Measurements from ENCODE around the gene CCDC116. TPM values are rescaled to one million over a fixed set of nuclear protein-coding genes. Genes with fewer than 3 reads are reported as not detected.
"Not testable (repeated sequence)": the region's sequence is repeated elsewhere in the genome, so short reads cannot be mapped to it uniquely, and the experiment has no call there.

Gene CCDC116
- total and polyA plus RNA-seq, 2 donors, result 0.09 to 1.0 TPM

GRCh38 chr22:21592422-21592821, 40.1 kb upstream of the CCDC116 start:
- H3K27ac ChIP-seq (ENCODE audit: low read depth in 1 of 2, low read length in 1 of 2), result no peak overlapping the region
- WGBS, result 95% methylated on average over 3 of the region's 3 CpGs
- peaks cover 32 to 67% of the 10 kb centered on the region in 2 donors for H3K36me3 ChIP-seq (ENCODE audit: control insufficient read depth in 2 of 2, insufficient read depth in 2 of 2, low read length in 1 of 2)
- peaks cover 0 to 2% of the 10 kb centered on the region in 2 donors for H3K9me3 ChIP-seq (ENCODE audit: control insufficient read depth in 2 of 2, insufficient read depth in 1 of 2, low read length in 1 of 2)
- DNase-seq (ENCODE audit: low read depth in 6 of 9, low spot score in 9 of 9), result no peak
- no peaks in the 10 kb centered on the region for H3K27me3 ChIP-seq (ENCODE audit: control insufficient read depth in 2 of 2, insufficient read depth in 1 of 2, low read length in 1 of 2)
- H3K4me1 ChIP-seq (ENCODE audit: control insufficient read depth in 2 of 2, insufficient read depth in 2 of 2, low read length in 2 of 2), result peaks cover 4 to 10% of the 10 kb centered on the region in 2 donors
- no peak overlapping the region for H3K4me3 ChIP-seq (ENCODE audit: low read length in 2 of 2)

- no peak overlapping the region for H3K27ac ChIP-seq (ENCODE audit: low read depth in 1 of 2, low read length in 1 of 2)
- no peaks in the 10 kb centered on the region for H3K27me3 ChIP-seq (ENCODE audit: control insufficient read depth in 2 of 2, insufficient read depth in 1 of 2, low read length in 1 of 2)
- DNase-seq (ENCODE audit: low read depth in 6 of 9, low spot score in 9 of 9), result no peak
- H3K9me3 ChIP-seq (ENCODE audit: control insufficient read depth in 2 of 2, insufficient read depth in 1 of 2, low read length in 1 of 2), result peaks cover 0 to 2% of the 10 kb centered on the region in 2 donors
- peaks cover 32 to 62% of the 10 kb centered on the region in 2 donors for H3K36me3 ChIP-seq (ENCODE audit: control insufficient read depth in 2 of 2, insufficient read depth in 2 of 2, low read length in 1 of 2)
- 96% methylated on average over 11 of the region's 11 CpGs for WGBS
- H3K4me1 ChIP-seq (ENCODE audit: control insufficient read depth in 2 of 2, insufficient read depth in 2 of 2, low read length in 2 of 2), result peaks cover 0 to 2% of the 10 kb centered on the region in 2 donors
- no peak overlapping the region for H3K4me3 ChIP-seq (ENCODE audit: low read length in 2 of 2)
Observed at GRCh38 chr22:21593406-21594232, 38.9 kb upstream of the CCDC116 start.

DNA sequence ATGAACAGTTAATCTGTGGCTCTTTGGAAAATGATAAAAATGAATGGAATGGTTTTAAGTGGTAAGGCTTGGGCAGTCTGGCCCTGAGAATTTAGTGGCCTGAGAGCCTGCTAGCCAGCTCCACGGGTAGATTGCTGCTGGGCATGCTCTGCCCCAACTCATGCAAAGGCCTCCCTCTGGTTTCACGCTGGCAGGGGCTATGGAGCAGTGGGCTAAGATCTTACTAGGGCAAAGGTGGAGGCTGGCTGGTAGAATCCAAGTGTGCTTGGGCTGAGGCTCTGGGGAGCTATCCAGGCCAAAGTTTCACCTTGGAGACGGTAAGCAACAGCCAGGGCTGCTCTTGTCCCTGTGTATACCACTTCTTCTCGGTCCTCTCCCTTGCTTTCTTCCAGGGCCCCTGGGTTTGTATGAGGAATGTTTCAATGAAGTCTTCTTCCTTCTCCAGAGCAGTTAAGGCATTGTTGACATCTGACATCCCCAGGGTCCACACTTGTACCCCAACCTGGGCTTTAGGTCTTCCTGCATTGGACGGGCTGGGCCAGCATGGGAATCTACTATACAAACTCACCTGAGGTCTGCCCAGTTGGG, 37.6 kb upstream of the CCDC116 start:
- no peaks in the 10 kb centered on the region for H3K27me3 ChIP-seq (ENCODE audit: control insufficient read depth in 2 of 2, insufficient read depth in 1 of 2, low read length in 1 of 2)
- H3K36me3 ChIP-seq (ENCODE audit: control insufficient read depth in 2 of 2, insufficient read depth in 2 of 2, low read length in 1 of 2), result peaks cover 39 to 71% of the 10 kb centered on the region in 2 donors
- no peak overlapping the region for H3K27ac ChIP-seq (ENCODE audit: low read depth in 1 of 2, low read length in 1 of 2)
- no peak for DNase-seq (ENCODE audit: low read depth in 6 of 9, low spot score in 9 of 9)
- peaks cover 0 to 2% of the 10 kb centered on the region in 2 donors for H3K4me1 ChIP-seq (ENCODE audit: control insufficient read depth in 2 of 2, insufficient read depth in 2 of 2, low read length in 2 of 2)
- peaks cover 0 to 2% of the 10 kb centered on the region in 2 donors for H3K9me3 ChIP-seq (ENCODE audit: control insufficient read depth in 2 of 2, insufficient read depth in 1 of 2, low read length in 1 of 2)
- WGBS, result 97% methylated on average over 5 of the region's 5 CpGs
- no peak overlapping the region for H3K4me3 ChIP-seq (ENCODE audit: low read length in 2 of 2)

DNA sequence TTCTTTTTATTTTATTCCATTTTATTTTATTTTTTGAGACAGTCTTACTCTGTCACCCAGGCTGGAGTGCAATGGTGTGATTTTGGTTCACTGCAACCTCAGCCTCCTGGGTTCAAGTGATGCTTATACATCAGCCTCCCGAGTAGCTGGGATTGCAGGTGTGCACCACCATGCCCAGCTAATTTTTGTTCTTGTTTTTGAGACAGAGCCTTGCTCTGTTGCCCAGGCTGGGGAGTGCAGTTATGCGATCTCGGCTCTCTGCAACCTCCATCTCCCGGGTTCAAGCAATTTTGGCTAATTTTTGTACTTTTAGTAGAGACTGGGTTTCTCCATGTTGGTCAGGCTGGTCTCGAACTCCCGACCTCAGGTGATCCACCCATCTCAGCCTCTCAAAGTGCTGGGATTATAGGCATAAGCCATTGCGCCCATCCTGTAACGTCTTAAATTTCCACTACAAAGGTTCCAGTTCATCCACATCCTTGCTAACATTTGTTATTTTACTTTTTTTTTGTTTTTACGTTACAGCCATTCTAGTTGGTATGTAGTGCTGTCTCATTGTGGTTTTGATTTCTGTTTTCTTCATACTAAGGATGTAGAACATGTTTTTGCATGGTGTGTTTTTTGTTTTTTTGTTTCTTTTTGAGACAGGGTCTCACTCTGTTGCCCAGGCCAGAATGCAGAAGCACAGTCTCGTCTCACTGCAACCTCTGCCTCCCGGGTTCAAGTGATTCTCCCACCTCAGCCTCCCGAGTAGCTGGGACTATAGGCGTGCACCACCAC, 36.0 kb upstream of the CCDC116 start:
- 92% methylated on average over 13 of the region's 13 CpGs for WGBS
- not testable (repeated sequence) for H3K9me3 ChIP-seq (ENCODE audit: control insufficient read depth in 2 of 2, insufficient read depth in 1 of 2, low read length in 1 of 2); H3K4me3 ChIP-seq (ENCODE audit: low read length in 2 of 2); DNase-seq (ENCODE audit: low read depth in 6 of 9, low spot score in 9 of 9); H3K27ac ChIP-seq (ENCODE audit: low read depth in 1 of 2, low read length in 1 of 2); H3K4me1 ChIP-seq (ENCODE audit: control insufficient read depth in 2 of 2, insufficient read depth in 2 of 2, low read length in 2 of 2); H3K27me3 ChIP-seq (ENCODE audit: control insufficient read depth in 2 of 2, insufficient read depth in 1 of 2, low read length in 1 of 2)
- H3K36me3 ChIP-seq (ENCODE audit: control insufficient read depth in 2 of 2, insufficient read depth in 2 of 2, low read length in 1 of 2), result peaks cover 39 to 64% of the 10 kb centered on the region in 2 donors

DNA sequence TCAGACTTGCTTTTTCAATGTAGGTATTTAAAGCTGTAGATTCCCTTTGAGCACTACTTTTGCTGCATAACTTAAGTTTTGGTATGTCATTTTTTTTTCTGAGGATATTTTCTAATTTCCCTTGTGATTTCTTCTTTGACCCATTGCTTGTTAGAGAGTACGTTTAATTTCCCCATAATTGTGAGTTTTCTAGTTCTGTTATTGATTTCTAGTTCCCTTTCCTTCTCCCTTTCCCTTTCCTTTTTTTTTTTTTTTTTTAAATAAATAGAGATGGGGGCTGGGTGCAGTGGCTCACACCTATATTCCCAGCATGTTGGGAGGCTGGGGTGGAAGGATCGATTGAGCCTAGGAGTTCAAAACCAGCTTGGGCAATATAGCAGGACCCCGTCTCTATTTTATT, 34.3 kb upstream of the CCDC116 start:
- no peak overlapping the region for H3K27ac ChIP-seq (ENCODE audit: low read depth in 1 of 2, low read length in 1 of 2)
- no peak overlapping the region for H3K4me3 ChIP-seq (ENCODE audit: low read length in 2 of 2)
- no peak for DNase-seq (ENCODE audit: low read depth in 6 of 9, low spot score in 9 of 9)
- peaks cover 38 to 52% of the 10 kb centered on the region in 2 donors for H3K36me3 ChIP-seq (ENCODE audit: control insufficient read depth in 2 of 2, insufficient read depth in 2 of 2, low read length in 1 of 2)
- H3K4me1 ChIP-seq (ENCODE audit: control insufficient read depth in 2 of 2, insufficient read depth in 2 of 2, low read length in 2 of 2), result no peaks in the 10 kb centered on the region
- WGBS, result 97% methylated on average over 3 of the region's 3 CpGs
- peaks cover 0 to 2% of the 10 kb centered on the region in 2 donors for H3K9me3 ChIP-seq (ENCODE audit: control insufficient read depth in 2 of 2, insufficient read depth in 1 of 2, low read length in 1 of 2)
- no peaks in the 10 kb centered on the region for H3K27me3 ChIP-seq (ENCODE audit: control insufficient read depth in 2 of 2, insufficient read depth in 1 of 2, low read length in 1 of 2)

DNA sequence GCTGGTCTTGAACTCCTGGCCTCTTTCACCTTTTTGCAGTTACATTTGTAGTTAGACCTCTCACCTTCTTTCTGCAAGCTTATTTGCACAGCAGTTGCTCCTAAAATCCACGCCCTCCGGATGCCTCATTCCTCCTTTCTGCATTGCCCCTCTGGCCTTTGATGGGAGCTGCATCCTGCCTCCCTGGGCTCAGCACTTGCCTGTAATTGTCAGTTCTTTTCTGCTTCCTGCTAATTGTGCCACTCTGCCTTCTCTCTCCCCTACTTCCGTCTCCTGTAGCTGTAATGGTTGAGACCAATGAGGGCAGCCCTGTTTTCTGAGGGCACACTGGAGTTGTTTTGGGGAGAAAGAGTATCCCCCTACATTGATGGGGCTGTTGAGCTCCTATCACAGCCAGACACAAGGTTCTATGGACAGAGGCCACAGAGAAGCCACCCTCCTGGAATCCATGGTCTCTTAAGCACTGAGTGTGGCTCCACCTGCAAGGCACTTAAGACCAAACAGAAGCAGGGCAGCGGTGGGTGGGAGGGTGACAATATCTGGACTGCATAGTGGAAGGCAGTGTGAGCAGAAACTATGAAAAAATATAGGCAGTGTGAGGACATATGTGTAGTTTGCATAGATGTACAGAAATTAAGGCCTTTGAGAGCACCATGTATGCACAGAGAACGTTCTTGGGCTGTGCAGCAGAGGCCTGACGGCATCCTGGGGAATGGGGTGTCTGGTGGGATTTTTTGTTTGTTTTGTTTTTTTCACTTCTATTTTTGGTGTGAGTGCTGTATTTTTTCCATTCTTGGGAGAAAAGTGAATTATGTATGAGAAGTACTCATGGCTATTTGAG, 33.3 kb upstream of the CCDC116 start:
- 98% methylated on average over 6 of the region's 6 CpGs for WGBS
- H3K4me1 ChIP-seq (ENCODE audit: control insufficient read depth in 2 of 2, insufficient read depth in 2 of 2, low read length in 2 of 2), result no peaks in the 10 kb centered on the region

GRCh38 chr22:21602579-21602978, 30.0 kb upstream of the CCDC116 start:
- H3K36me3 ChIP-seq (ENCODE audit: control insufficient read depth in 2 of 2, insufficient read depth in 2 of 2, low read length in 1 of 2), result peaks cover 14 to 15% of the 10 kb centered on the region in 2 donors
- DNase-seq (ENCODE audit: low read depth in 6 of 9, low spot score in 9 of 9), result no peak
- no peak overlapping the region for H3K4me3 ChIP-seq (ENCODE audit: low read length in 2 of 2)
- no peaks in the 10 kb centered on the region for H3K4me1 ChIP-seq (ENCODE audit: control insufficient read depth in 2 of 2, insufficient read depth in 2 of 2, low read length in 2 of 2)
- H3K27me3 ChIP-seq (ENCODE audit: control insufficient read depth in 2 of 2, insufficient read depth in 1 of 2, low read length in 1 of 2), result no peaks in the 10 kb centered on the region
- 95% methylated on average over 6 of the region's 6 CpGs for WGBS
- H3K9me3 ChIP-seq (ENCODE audit: control insufficient read depth in 2 of 2, insufficient read depth in 1 of 2, low read length in 1 of 2), result no peaks in the 10 kb centered on the region
- no peak overlapping the region for H3K27ac ChIP-seq (ENCODE audit: low read depth in 1 of 2, low read length in 1 of 2)

More for the DNA sequence above, 33.3 kb upstream of the CCDC116 start:
- Histone ChIP-seq H3K36me3 (ENCODE audit: control insufficient read depth in 2 of 2, insufficient read depth in 2 of 2, low read length in 1 of 2) (peaks cover 29 to 42% of the 10 kb centered on the region in 2 donors), H3K4me3 (ENCODE audit: low read length in 2 of 2) (no peak overlapping the region), H3K27ac (ENCODE audit: low read depth in 1 of 2, low read length in 1 of 2) (no peak overlapping the region), H3K27me3 (ENCODE audit: control insufficient read depth in 2 of 2, insufficient read depth in 1 of 2, low read length in 1 of 2) (no peaks in the 10 kb centered on the region), H3K9me3 (ENCODE audit: control insufficient read depth in 2 of 2, insufficient read depth in 1 of 2, low read length in 1 of 2) (peaks cover 0 to 2% of the 10 kb centered on the region in 2 donors)
- DNase-seq (ENCODE audit: low read depth in 6 of 9, low spot score in 9 of 9), result no peak

DNA sequence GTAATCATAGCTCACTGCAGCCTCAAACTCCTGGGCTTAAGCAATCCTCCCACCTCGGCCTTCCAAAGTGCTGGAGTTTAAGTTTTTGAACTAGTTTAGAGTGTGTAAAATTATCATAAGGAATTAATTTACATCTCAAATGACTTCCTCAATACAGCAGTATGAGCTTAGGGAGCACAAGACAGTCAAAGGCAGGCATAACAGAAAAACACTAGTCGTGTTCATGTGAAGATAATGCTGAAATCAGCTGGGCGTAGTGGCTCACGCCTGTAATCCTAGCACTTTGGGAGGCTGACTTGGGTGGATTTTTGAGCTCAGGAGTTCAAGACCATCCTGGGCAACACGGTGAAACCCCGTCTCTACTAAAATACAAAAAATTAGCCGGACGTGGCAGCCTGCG, 28.6 kb upstream of the CCDC116 start:
- 96% methylated on average over 9 of the region's 9 CpGs for WGBS
- H3K27ac ChIP-seq (ENCODE audit: low read depth in 1 of 2, low read length in 1 of 2), result no peak overlapping the region
- peaks cover 12 to 13% of the 10 kb centered on the region in 2 donors for H3K36me3 ChIP-seq (ENCODE audit: control insufficient read depth in 2 of 2, insufficient read depth in 2 of 2, low read length in 1 of 2)
- no peaks in the 10 kb centered on the region for H3K27me3 ChIP-seq (ENCODE audit: control insufficient read depth in 2 of 2, insufficient read depth in 1 of 2, low read length in 1 of 2)
- no peaks in the 10 kb centered on the region for H3K9me3 ChIP-seq (ENCODE audit: control insufficient read depth in 2 of 2, insufficient read depth in 1 of 2, low read length in 1 of 2)
- H3K4me1 ChIP-seq (ENCODE audit: control insufficient read depth in 2 of 2, insufficient read depth in 2 of 2, low read length in 2 of 2), result no peaks in the 10 kb centered on the region
- no peak for DNase-seq (ENCODE audit: low read depth in 6 of 9, low spot score in 9 of 9)
- H3K4me3 ChIP-seq (ENCODE audit: low read length in 2 of 2), result no peak overlapping the region

All from thymus (tissue), 11 donors.